Parathyroid adenoma (tissue), 2 donors: ENCODE results near the gene GRID1.
"Not testable (repeated sequence)": the region's sequence is repeated elsewhere in the genome, so short reads cannot be mapped to it uniquely, and the experiment has no call there.

Experiments used
- H2AFZ ChIP-seq: fragments of 300-600 bp; sonication (generic); one replicate; pipeline ENCODE4 v1.7.0; 2017; ENCODE audit warnings: antibody characterized with exemption, mild to moderate bottlenecking
- H3K27ac ChIP-seq: fragments of 300-600 bp; sonication (generic); one replicate; pipeline ENCODE4 v1.7.0; 2017
- H3K27me3 ChIP-seq: fragments of 300-600 bp; sonication (generic); one replicate; pipeline ENCODE4 v1.7.0; 2017; ENCODE audit warnings: low read length; ENCODE audit not compliant: control insufficient read depth, insufficient read depth
- H3K36me3 ChIP-seq: fragments of 300-600 bp; sonication (generic); one replicate; pipeline ENCODE4 v1.7.0; 2017; ENCODE audit warnings: low read length; ENCODE audit not compliant: control insufficient read depth, insufficient read depth
- H3K4me1 ChIP-seq: fragments of 300-600 bp; sonication (generic); one replicate; pipeline ENCODE4 v1.7.0; 2017; ENCODE audit warnings: control low read depth
- H3K4me2 ChIP-seq: fragments of 300-600 bp; sonication (generic); one replicate; pipeline ENCODE4 v1.7.0; 2017; ENCODE audit warnings: low read length
- H3K4me3 ChIP-seq: fragments of 300-600 bp; sonication (generic); one replicate; pipeline ENCODE4 v1.7.0; 2017; ENCODE audit warnings: low read depth, low read length
- H3K79me2 ChIP-seq: fragments of 300-600 bp; sonication (generic); one replicate; pipeline ENCODE4 v1.7.0; 2017; ENCODE audit warnings: control low read depth
- H3K9ac ChIP-seq: fragments of 300-600 bp; sonication (generic); one replicate; pipeline ENCODE4 v1.7.0; 2017; ENCODE audit warnings: mild to moderate bottlenecking
- H3K9me3 ChIP-seq: fragments of 300-600 bp; sonication (generic); one replicate; pipeline ENCODE4 v1.7.0; 2017; ENCODE audit warnings: low read length; ENCODE audit not compliant: control insufficient read depth
- TF ChIP-seq, protein P1 (sequence below): fragments of 300-600 bp; sonication (generic); IDR thresholded peaks from one replicate; pipeline ENCODE4 v1.7.0; 2017; ENCODE audit warnings: antibody characterized with exemption, mild to moderate bottlenecking
- donor health status: primary hyperparathyroidism.

GRID1 gene

DNA sequence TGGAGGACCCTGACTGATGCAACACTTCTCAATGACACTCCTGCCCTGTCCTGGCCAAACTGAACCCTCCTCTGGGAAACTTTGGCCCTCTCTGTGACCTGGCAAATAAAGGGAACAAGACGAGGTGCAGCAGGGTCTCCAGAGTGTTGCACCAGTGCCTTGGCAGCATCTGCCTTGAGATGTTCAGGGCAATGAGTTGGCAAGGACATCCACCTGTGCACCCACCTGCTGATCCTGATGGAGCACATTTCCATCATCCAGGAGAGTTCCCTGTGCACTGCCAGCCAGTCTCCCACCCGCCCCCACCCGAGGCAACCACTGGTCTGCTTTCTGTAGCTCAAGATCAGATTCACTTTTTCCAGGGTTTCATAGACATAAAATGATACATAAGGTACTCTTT is 407.4 kb downstream of the GRID1 start:
- Histone ChIP-seq H3K9me3 (no peaks in the 10 kb centered on the region), H3K4me1 (no peaks in the 10 kb centered on the region), H3K9ac (no peak overlapping the region), H3K79me2 (no peaks in the 10 kb centered on the region), H3K4me2 (no peak overlapping the region), H3K27ac (no peak overlapping the region), H2AFZ (no peak overlapping the region), H3K4me3 (no peak overlapping the region), H3K36me3 (no peaks in the 10 kb centered on the region), H3K27me3 (no peaks in the 10 kb centered on the region)
- TF ChIP-seq, protein P1, sequence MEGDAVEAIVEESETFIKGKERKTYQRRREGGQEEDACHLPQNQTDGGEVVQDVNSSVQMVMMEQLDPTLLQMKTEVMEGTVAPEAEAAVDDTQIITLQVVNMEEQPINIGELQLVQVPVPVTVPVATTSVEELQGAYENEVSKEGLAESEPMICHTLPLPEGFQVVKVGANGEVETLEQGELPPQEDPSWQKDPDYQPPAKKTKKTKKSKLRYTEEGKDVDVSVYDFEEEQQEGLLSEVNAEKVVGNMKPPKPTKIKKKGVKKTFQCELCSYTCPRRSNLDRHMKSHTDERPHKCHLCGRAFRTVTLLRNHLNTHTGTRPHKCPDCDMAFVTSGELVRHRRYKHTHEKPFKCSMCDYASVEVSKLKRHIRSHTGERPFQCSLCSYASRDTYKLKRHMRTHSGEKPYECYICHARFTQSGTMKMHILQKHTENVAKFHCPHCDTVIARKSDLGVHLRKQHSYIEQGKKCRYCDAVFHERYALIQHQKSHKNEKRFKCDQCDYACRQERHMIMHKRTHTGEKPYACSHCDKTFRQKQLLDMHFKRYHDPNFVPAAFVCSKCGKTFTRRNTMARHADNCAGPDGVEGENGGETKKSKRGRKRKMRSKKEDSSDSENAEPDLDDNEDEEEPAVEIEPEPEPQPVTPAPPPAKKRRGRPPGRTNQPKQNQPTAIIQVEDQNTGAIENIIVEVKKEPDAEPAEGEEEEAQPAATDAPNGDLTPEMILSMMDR, result no peak

DNA sequence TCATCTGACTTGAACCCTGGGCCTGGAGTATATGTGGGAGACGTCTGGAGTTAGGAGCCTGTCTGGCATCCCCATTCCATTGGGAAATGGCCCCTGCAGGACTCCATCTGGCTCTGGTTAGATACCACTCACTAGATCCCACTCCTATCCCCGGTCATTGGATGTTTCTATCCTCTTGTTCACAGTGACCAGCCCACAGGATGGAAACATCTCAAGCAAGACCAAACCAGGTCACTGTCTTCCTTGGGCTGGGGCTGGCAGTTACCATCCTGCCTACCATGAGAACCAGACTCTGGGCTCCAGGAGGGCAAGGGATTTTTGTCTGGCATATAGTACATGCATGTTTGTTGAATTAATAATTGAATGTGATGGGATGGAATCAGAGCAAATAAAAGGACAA is 415.7 kb downstream of the GRID1 start:
- Histone ChIP-seq H3K4me1 (no peaks in the 10 kb centered on the region), H3K9ac (no peak overlapping the region), H3K27me3 (no peaks in the 10 kb centered on the region), H3K4me3 (no peak overlapping the region), H3K36me3 (no peaks in the 10 kb centered on the region), H2AFZ (no peak overlapping the region), H3K27ac (no peak overlapping the region), H3K79me2 (no peaks in the 10 kb centered on the region), H3K4me2 (no peak overlapping the region), H3K9me3 (no peaks in the 10 kb centered on the region)
- TF ChIP-seq, protein P1, result no peak

DNA sequence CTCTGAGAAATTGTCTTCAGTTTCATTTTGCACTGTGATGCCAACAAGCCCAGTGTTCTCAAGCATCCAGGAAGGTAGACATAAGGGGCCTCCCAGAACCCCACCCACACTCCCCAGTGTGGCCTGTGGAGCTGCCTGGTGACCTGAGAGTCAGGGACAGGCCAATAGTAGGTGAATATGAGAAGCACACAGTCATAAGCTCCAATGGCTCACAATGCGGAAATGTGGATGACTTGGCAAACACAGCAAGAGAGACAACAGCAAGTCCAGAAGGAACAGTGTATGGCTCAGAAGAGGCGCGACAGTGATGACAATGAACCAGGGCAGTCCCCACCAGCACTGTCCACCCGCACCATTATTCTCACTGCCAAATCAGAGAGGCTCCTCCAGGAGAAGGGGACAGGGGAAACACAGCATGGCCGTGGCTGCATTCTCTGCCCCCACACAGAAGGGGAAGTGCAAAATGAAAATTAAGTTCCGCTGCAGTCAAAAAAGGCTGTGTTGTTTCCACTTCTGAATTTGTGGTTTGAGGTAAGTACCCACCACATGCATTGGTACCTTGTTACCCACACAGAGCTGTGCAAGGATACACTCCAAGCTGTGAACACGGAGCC is 419.8 kb downstream of the GRID1 start:
- H3K4me3 ChIP-seq, result no peak overlapping the region
- no peak overlapping the region for H2AFZ ChIP-seq
- no peaks in the 10 kb centered on the region for H3K36me3 ChIP-seq
- no peaks in the 10 kb centered on the region for H3K4me1 ChIP-seq
- H3K9me3 ChIP-seq, result no peaks in the 10 kb centered on the region
- H3K79me2 ChIP-seq, result no peaks in the 10 kb centered on the region
- no peak overlapping the region for H3K27ac ChIP-seq
- no peaks in the 10 kb centered on the region for H3K27me3 ChIP-seq
- no peak overlapping the region for H3K9ac ChIP-seq
- TF ChIP-seq, protein P1, result no peak
- no peak overlapping the region for H3K4me2 ChIP-seq

DNA sequence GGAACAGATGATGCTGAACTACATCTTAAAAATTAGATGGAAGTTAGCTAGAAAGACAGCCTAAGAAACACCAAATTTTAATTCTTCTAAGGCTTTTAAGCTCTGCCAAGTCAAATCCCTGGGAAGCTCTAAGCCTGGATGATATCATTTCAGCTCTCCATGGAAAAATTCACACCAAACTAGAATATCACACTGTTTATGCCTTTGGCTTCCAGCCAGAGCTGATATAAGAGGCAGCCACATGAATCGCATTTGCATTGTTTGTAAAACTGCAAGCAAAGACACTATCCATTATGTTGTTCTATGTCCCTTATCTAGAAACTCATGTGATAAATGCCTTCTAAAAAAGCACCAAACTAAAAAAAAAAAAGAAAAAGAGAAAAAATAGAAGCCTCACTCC is 430.4 kb downstream of the GRID1 start:
- Histone ChIP-seq H2AFZ (no peak overlapping the region), H3K4me3 (no peak overlapping the region), H3K4me1 (no peaks in the 10 kb centered on the region), H3K27ac (no peak overlapping the region), H3K36me3 (no peaks in the 10 kb centered on the region), H3K9ac (no peak overlapping the region), H3K4me2 (no peak overlapping the region), H3K79me2 (no peaks in the 10 kb centered on the region), H3K9me3 (no peaks in the 10 kb centered on the region), H3K27me3 (no peaks in the 10 kb centered on the region)
- TF ChIP-seq, protein P1, result no peak

DNA sequence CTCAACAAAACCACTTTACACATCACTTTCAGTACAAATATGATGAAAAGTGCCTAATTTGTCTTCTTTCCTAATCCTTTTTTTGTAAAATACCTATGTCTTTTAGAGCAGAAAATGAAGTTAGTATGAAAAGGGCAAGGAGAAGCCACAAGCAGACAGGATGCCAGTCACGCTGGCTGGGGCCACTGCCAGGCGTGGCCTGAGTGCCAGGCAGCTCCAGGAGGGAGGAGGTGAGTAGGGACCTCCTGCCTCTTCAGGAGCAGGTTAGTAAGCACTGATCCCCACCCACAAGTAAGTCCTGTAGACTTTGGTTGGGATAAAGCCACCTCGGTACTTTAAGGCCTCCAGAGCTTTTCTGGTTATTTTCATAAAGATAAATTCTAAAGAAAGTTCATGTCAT is 432.0 kb downstream of the GRID1 start:
- Histone ChIP-seq H3K27me3 (no peaks in the 10 kb centered on the region), H3K4me3 (no peak overlapping the region), H3K4me1 (no peaks in the 10 kb centered on the region), H2AFZ (no peak overlapping the region), H3K9me3 (no peaks in the 10 kb centered on the region), H3K36me3 (no peaks in the 10 kb centered on the region), H3K9ac (no peak overlapping the region), H3K79me2 (no peaks in the 10 kb centered on the region), H3K4me2 (no peak overlapping the region), H3K27ac (no peak overlapping the region)
- TF ChIP-seq, protein P1, result no peak

DNA sequence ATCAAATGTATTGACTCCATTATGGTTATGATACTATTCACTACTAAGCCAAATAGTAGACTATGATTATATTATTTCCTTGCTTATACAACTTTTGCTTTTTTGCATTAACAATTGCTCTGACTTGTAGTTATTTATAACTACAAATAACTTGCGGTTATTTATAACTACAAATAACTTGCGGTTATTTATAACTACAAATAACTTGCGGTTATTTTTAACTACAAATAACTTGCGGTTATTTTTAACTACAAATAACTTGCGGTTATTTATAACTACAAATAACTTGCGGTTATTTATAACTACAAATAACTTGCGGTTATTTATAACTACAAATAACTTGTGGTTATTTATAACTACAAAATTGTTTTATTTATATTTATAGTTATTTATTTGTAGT is 436.6 kb downstream of the GRID1 start:
- H3K4me3 ChIP-seq, H2AFZ ChIP-seq, H3K27ac ChIP-seq, H3K27me3 ChIP-seq, H3K36me3 ChIP-seq, H3K9me3 ChIP-seq, H3K4me1 ChIP-seq, H3K9ac ChIP-seq, H3K79me2 ChIP-seq, H3K4me2 ChIP-seq: not testable (repeated sequence)
